HEK293 (cell line): ENCODE measurements around the gene SH3BP4.

Experiments
- EGR2 ChIP-seq: fragments of 450-650 bp; formaldehyde crosslinking; IDR thresholded peaks from 2 replicates; pipeline ENCODE4 v1.5.1; 2016; ENCODE audit warnings: low read depth, missing biosample characterization, missing genetic modification characterization
- ELK4 ChIP-seq: IDR thresholded peaks from 2 replicates; pipeline ENCODE4 v1.6.1; 2011; ENCODE audit warnings: mild to moderate bottlenecking, low read depth, low read length, borderline replicate concordance
- GLI4 ChIP-seq: fragments of 450-650 bp; formaldehyde crosslinking; IDR thresholded peaks from 2 replicates; pipeline ENCODE4 v1.5.1; 2016; ENCODE audit warnings: missing biosample characterization, missing genetic modification characterization
- GLIS1 ChIP-seq: fragments of 450-650 bp; formaldehyde crosslinking; IDR thresholded peaks from 2 replicates; pipeline ENCODE4 v1.5.1; 2016; ENCODE audit warnings: missing biosample characterization, missing genetic modification characterization
- PATZ1 ChIP-seq: fragments of 450-650 bp; formaldehyde crosslinking; IDR thresholded peaks from 2 replicates; pipeline ENCODE4 v1.5.1; 2016; ENCODE audit warnings: missing biosample characterization, missing genetic modification characterization
- REPIN1 ChIP-seq: fragments of 450-650 bp; formaldehyde crosslinking; IDR thresholded peaks from 2 replicates; pipeline ENCODE4 v1.5.1; 2017; ENCODE audit warnings: missing biosample characterization, missing genetic modification characterization, low read depth
- ZBTB17 ChIP-seq: fragments of 450-650 bp; formaldehyde crosslinking; IDR thresholded peaks from 2 replicates; pipeline ENCODE4 v1.5.1; 2016; ENCODE audit warnings: missing biosample characterization, missing genetic modification characterization
- ZBTB21 ChIP-seq: fragments of 450-650 bp; formaldehyde crosslinking; IDR thresholded peaks from 2 replicates; pipeline ENCODE4 v1.5.1; 2017; ENCODE audit warnings: missing biosample characterization, missing genetic modification characterization
- ZBTB8A ChIP-seq: fragments of 450-650 bp; formaldehyde crosslinking; IDR thresholded peaks from 2 replicates; pipeline ENCODE4 v1.5.1; 2016; ENCODE audit warnings: missing biosample characterization, missing genetic modification characterization
- ZNF184 ChIP-seq: fragments of 450-650 bp; IDR thresholded peaks from 2 replicates; pipeline ENCODE4 v1.5.1; 2018; ENCODE audit warnings: missing biosample characterization, mild to moderate bottlenecking, missing genetic modification characterization
- ZNF341 ChIP-seq: fragments of 450-650 bp; formaldehyde crosslinking; IDR thresholded peaks from 2 replicates; pipeline ENCODE4; 2016; ENCODE audit warnings: low read depth, missing biosample characterization, missing genetic modification characterization
- ZNF639 ChIP-seq: fragments of 450-650 bp; formaldehyde crosslinking; IDR thresholded peaks from 2 replicates; pipeline ENCODE4 v1.5.1; 2016; ENCODE audit warnings: missing biosample characterization, missing genetic modification characterization
- ZNF660 ChIP-seq: fragments of 450-650 bp; IDR thresholded peaks from 2 replicates; pipeline ENCODE4 v1.5.1; 2018; ENCODE audit warnings: missing biosample characterization, mild to moderate bottlenecking, missing genetic modification characterization
- ZNF704 ChIP-seq: fragments of 450-650 bp; formaldehyde crosslinking; IDR thresholded peaks from 2 replicates; pipeline ENCODE4 v1.5.1; 2016; ENCODE audit warnings: missing biosample characterization, missing genetic modification characterization
- ZNF792 ChIP-seq: fragments of 450-650 bp; formaldehyde crosslinking; IDR thresholded peaks from 2 replicates; pipeline ENCODE4 v1.5.1; 2016; ENCODE audit warnings: missing biosample characterization, missing genetic modification characterization
- ZSCAN18 ChIP-seq: fragments of 450-650 bp; formaldehyde crosslinking; IDR thresholded peaks from 2 replicates; pipeline ENCODE4 v1.5.1; 2016; ENCODE audit warnings: missing biosample characterization, missing genetic modification characterization
- ZSCAN5A ChIP-seq: fragments of 450-650 bp; formaldehyde crosslinking; IDR thresholded peaks from 2 replicates; pipeline ENCODE4 v1.5.1; 2016; ENCODE audit warnings: missing biosample characterization, missing genetic modification characterization

SH3BP4 gene

GRCh38 chr2:234952270-234953115 lies 676 bp downstream of the SH3BP4 start (continued):
- TF ChIP-seq ZSCAN18 (tag by site-specific recombination) = no peak
- TF ChIP-seq GLIS1 (tag by site-specific recombination) = no peak
- TF ChIP-seq ZNF660 (tag by site-specific recombination) = no peak
- TF ChIP-seq ZNF704 (tag by site-specific recombination) = no peak
- no peak for TF ChIP-seq ZNF639 (tag by site-specific recombination)
- no peak for TF ChIP-seq ZNF792 (tag by site-specific recombination)
- no peak for TF ChIP-seq GLI4 (tag by site-specific recombination)
- TF ChIP-seq REPIN1 = no peak
- TF ChIP-seq ZBTB17 = peak; percentile 77
- TF ChIP-seq ZBTB21 (tag by site-specific recombination) = no peak
- TF ChIP-seq EGR2 (tag by site-specific recombination) = no peak
- no peak for TF ChIP-seq ZNF184 (tag by site-specific recombination)
- peak; percentile 66 for TF ChIP-seq ZBTB8A (tag by site-specific recombination)
- TF ChIP-seq ZNF341 (tag by site-specific recombination) = no peak
- TF ChIP-seq ELK4 = no peak
- peak; percentile 27; the same call in 1 of the 2 replicates for TF ChIP-seq PATZ1 (tag by site-specific recombination)
- no peak for TF ChIP-seq ZSCAN5A (tag by site-specific recombination)
